ENCODE measurements around the gene TXNDC5. TPM values are rescaled to one million over a fixed set of nuclear protein-coding genes. Genes with fewer than 3 reads are reported as not detected.

The TXNDC5 gene
- total and polyA plus RNA-seq, 2 donors (not counting 3 experiments of a cell fraction or from before 2014, with no cell fraction given), result 1,665 to 2,629 TPM

- no peak for DNase-seq (ENCODE audit: low read depth, low spot score)
- no peak for FAIRE-seq
- no peak overlapping the region for H3K4me3 ChIP-seq (replicated peaks in 1 of 3; ENCODE audit: insufficient read depth in 1 of 3, low read depth in 1 of 3, low read length in 3 of 3)
- H3K27ac ChIP-seq (ENCODE audit: insufficient read depth, low read depth, low read length), result no peak overlapping the region
- POLR2A ChIA-PET, result no interaction called here
- no peak overlapping the region for H3K4me2 ChIP-seq (ENCODE audit: insufficient read depth, low read length)
- dilution Hi-C loops (cut with MboI; ENCODE audit: extremely low pct_ligation_motif_present, low sequenced_read_pairs) (no loop called here), intact Hi-C loops (cut with micrococcal nuclease) (no loop called here)
- H3K9me3 ChIP-seq (replicated peaks; ENCODE audit: control insufficient read depth, insufficient read depth, low read length), result no peaks in the 10 kb centered on the region
- H2AFZ ChIP-seq (ENCODE audit: low read depth, low read length), result no peak overlapping the region
- no peak overlapping the region for H3K9ac ChIP-seq (replicated peaks; ENCODE audit: extremely low read depth, insufficient read depth, low read length)
- no peak for TF ChIP-seq EZH2 (IDR thresholded peaks at IDR 0.05; ENCODE audit: borderline replicate concordance, low read depth, low read length, severe bottlenecking)
- no peak for TF ChIP-seq FOS (IDR thresholded peaks at IDR 0.05; ENCODE audit: borderline replicate concordance, insufficient read depth, low read length)
- no peak for TF ChIP-seq MAX (IDR thresholded peaks at IDR 0.05; ENCODE audit: insufficient read depth, insufficient read length)
- TF ChIP-seq CTCF (IDR thresholded peaks at IDR 0.05; ENCODE audit: extremely low read depth in 1 of 2, insufficient read depth in 1 of 2, low read depth in 1 of 2, low read length in 2 of 2), result no peak
- no peak for TF ChIP-seq POLR2AphosphoS5 (IDR thresholded peaks at IDR 0.05; ENCODE audit: insufficient read depth, low read depth, low read length)
- TF ChIP-seq JUN (IDR thresholded peaks at IDR 0.05; ENCODE audit: borderline replicate concordance, insufficient read depth, insufficient read length, low read depth), result no peak
- no peak for TF ChIP-seq GATA2 (IDR thresholded peaks at IDR 0.05; ENCODE audit: insufficient read depth, insufficient read length, low read depth, low read length)
- no TSS peak for BruUV-seq (replicated peaks)
- no peaks in the 10 kb centered on the region for H3K27me3 ChIP-seq (ENCODE audit: control insufficient read depth in 2 of 2, insufficient read depth in 2 of 2, low read length in 2 of 2)
- no peaks in the 10 kb centered on the region for H3K36me3 ChIP-seq (ENCODE audit: control insufficient read depth in 2 of 2, extremely low read depth in 1 of 2, insufficient read depth in 2 of 2, low read length in 2 of 2)
- H3K79me2 ChIP-seq (ENCODE audit: control insufficient read depth, insufficient read depth, low read length), result no peaks in the 10 kb centered on the region
- no peaks in the 10 kb centered on the region for H4K20me1 ChIP-seq (replicated peaks; ENCODE audit: control insufficient read depth, extremely low read depth, insufficient read depth, low read length)
- H3K4me1 ChIP-seq (ENCODE audit: control insufficient read depth, extremely low read depth, insufficient read depth, low read length), result peaks cover 15% of the 10 kb centered on the region
- CTCF ChIA-PET, result no interaction called here
- no peaks in the 10 kb centered on the region for H3K9me1 ChIP-seq (replicated peaks; ENCODE audit: control insufficient read depth, extremely low read depth, insufficient read depth, low read length)
These were observed 7.8 kb upstream of the TXNDC5 start for GRCh38 chr6:7918403-7918802.

Measured in endothelial cell of umbilical vein (primary cell).